Type B pancreatic cell (in vitro differentiated cells): ENCODE measurements around the gene CA12. TPM values are rescaled to one million over a fixed set of nuclear protein-coding genes. Genes with fewer than 3 reads are reported as not detected.
A peak's percentile ranks its signal among the peaks of the same experiment; 100 is the strongest.
"Not testable (repeated sequence)": the region's sequence is repeated elsewhere in the genome, so short reads cannot be mapped to it uniquely, and the experiment has no call there.

Experiments used
- DNase-seq: peaks from one replicate; pipeline ENCODE4 v3.0.0; 2021; ENCODE audit warnings: mixed read lengths; ENCODE audit not compliant: unreplicated experiment; ENCODE audit errors: extremely low spot score
- H3K27ac Mint-ChIP-seq: 2 replicates; pipeline ENCODE4 v1.8.0; 2021; ENCODE audit warnings: mild to moderate bottlenecking, mixed read lengths
- H3K27me3 Mint-ChIP-seq: 2 replicates; pipeline ENCODE4 v1.8.0; 2021; ENCODE audit warnings: mixed read lengths
- H3K36me3 Mint-ChIP-seq: 2 replicates; pipeline ENCODE4 v1.8.0; 2021; ENCODE audit warnings: mixed read lengths
- H3K4me1 Mint-ChIP-seq: one replicate; pipeline ENCODE4 v1.8.0; 2021; ENCODE audit warnings: mixed read lengths; ENCODE audit not compliant: unreplicated experiment
- H3K4me3 Mint-ChIP-seq: 2 replicates; pipeline ENCODE4 v1.8.0; 2021; ENCODE audit warnings: mild to moderate bottlenecking, mixed read lengths
- H3K9me3 Mint-ChIP-seq: 2 replicates; pipeline ENCODE4 v1.8.0; 2021; ENCODE audit warnings: mixed read lengths
- total RNA-seq: library from RNA; stranded (reverse); gene quantifications from 2 replicates; pipeline ENCODE4 v1.2.1, GENCODE V29; 2021; ENCODE audit warnings: low replicate concordance
- TF ChIP-seq, protein P1 (sequence below): fragments of 200-600 bp; sonication (generic); conservative IDR thresholded peaks from 2 replicates; pipeline ENCODE4 v1.5.0; 2021; ENCODE audit warnings: antibody characterized with exemption, mild to moderate bottlenecking

Gene CA12
- total RNA-seq, 1 donor from 2014 or later: 5.5 TPM

GRCh38 chr15:63421433-63421832 is 39.8 kb upstream of the CA12 start:
- H3K27me3 Mint-ChIP-seq: peaks cover 2% of the 10 kb centered on the region
- H3K4me1 Mint-ChIP-seq: peaks cover 7% of the 10 kb centered on the region
- no peaks in the 10 kb centered on the region for H3K9me3 Mint-ChIP-seq
- TF ChIP-seq, protein P1, sequence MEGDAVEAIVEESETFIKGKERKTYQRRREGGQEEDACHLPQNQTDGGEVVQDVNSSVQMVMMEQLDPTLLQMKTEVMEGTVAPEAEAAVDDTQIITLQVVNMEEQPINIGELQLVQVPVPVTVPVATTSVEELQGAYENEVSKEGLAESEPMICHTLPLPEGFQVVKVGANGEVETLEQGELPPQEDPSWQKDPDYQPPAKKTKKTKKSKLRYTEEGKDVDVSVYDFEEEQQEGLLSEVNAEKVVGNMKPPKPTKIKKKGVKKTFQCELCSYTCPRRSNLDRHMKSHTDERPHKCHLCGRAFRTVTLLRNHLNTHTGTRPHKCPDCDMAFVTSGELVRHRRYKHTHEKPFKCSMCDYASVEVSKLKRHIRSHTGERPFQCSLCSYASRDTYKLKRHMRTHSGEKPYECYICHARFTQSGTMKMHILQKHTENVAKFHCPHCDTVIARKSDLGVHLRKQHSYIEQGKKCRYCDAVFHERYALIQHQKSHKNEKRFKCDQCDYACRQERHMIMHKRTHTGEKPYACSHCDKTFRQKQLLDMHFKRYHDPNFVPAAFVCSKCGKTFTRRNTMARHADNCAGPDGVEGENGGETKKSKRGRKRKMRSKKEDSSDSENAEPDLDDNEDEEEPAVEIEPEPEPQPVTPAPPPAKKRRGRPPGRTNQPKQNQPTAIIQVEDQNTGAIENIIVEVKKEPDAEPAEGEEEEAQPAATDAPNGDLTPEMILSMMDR: no peak
- peaks cover 3% of the 10 kb centered on the region for H3K36me3 Mint-ChIP-seq
- no peak overlapping the region for H3K4me3 Mint-ChIP-seq
- no peak for DNase-seq
- no peak overlapping the region for H3K27ac Mint-ChIP-seq

DNA sequence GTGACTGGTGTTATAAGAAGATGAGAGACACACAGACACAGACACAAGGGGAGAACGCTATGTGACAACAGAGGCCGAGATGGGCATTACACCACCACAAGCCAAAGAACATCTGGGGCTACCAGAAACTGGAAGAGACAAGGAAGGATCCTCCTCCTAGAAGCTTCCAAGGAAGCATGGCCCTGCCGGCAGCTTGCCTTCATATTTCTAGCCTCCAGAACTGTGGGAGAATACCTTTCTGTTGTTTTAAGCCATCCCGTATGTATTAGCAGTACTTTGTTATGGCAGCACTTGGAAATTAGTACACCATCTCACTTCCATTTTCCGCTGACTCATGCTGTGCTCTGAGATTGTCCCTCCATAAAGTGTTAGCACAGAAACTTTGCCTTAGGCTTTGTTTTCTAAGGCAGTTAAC is 38.7 kb upstream of the CA12 start:
- Mint-ChIP-seq H3K4me1 (peaks cover 7% of the 10 kb centered on the region), H3K9me3 (no peaks in the 10 kb centered on the region), H3K36me3 (peaks cover 2% of the 10 kb centered on the region), H3K27ac (no peak overlapping the region), H3K27me3 (peaks cover 2% of the 10 kb centered on the region), H3K4me3 (no peak overlapping the region)
- no peak for DNase-seq
- TF ChIP-seq, protein P1: peak; percentile 22

DNA sequence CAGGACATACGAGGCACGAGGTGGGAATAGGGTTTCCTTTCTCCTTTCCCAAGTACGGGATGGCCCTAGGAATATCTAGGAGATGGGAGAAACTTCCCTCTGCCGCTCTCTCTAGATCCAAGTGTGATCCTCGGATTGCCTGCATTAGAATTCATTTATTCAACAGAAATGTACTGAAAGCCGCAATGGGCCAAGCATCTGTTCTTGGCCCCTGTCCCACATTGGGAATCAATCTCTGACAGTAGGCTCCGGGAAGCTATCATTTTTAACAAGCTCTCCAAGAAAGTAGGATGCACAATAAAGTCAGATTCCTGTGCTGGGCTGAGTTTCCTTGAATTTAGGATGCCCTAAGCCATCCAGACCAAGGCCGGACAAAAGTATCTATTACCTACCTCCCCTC is 37.2 kb upstream of the CA12 start:
- Mint-ChIP-seq H3K9me3 (no peaks in the 10 kb centered on the region), H3K4me1 (peaks cover 7% of the 10 kb centered on the region)

DNA sequence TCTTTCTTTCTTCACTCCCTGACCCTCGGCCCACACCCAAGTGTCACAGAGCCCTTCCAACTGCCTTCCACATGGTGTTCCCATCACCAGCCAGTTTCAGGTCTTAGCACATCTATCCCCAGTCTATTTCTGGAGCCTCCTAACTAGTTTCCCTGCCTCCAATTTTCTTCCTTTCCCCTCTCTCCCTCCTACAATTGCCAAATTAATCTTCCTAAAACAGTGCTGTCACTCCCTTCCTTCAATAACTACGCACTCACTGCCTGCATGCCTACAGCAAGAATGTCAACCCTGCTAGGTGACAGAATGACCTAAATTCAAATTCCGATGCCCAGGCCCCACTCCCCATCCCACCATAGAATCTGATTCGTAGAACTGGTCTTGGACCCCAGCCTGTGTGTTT is 36.1 kb upstream of the CA12 start:
- Mint-ChIP-seq H3K27me3 (peaks cover 2% of the 10 kb centered on the region), H3K4me1 (peaks cover 7% of the 10 kb centered on the region), H3K9me3 (no peaks in the 10 kb centered on the region), H3K27ac (peak overlapping the region; percentile 9), H3K36me3 (no peaks in the 10 kb centered on the region), H3K4me3 (peak overlapping the region; percentile 19)
- no peak for DNase-seq
- TF ChIP-seq, protein P1: no peak

More for the DNA sequence above, 37.2 kb upstream of the CA12 start:
- no peak overlapping the region for H3K4me3 Mint-ChIP-seq
- DNase-seq: no peak
- H3K36me3 Mint-ChIP-seq: no peaks in the 10 kb centered on the region
- peaks cover 2% of the 10 kb centered on the region for H3K27me3 Mint-ChIP-seq
- no peak overlapping the region for H3K27ac Mint-ChIP-seq
- TF ChIP-seq, protein P1: no peak

DNA sequence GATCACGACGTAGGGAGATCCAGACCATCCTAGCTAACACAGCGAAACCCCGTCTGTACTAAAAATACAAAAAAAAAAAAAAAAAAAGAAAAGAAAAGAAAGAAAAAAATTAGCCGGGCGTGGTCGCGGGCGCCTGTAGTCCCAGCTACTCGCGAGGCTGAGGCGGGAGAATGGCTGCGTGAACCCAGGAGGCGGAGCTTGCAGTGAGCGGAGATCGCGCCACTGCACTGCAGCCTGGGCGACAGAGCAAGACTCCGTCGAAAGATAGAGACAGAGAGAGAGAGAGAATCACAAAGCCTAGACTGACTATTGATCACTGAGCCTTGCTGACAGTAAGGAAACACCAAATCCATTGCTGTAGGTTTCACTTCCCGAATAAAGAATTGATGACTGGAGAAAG is 35.6 kb upstream of the CA12 start:
- H3K27ac Mint-ChIP-seq: peak overlapping the region; percentile 9
- H3K4me1 Mint-ChIP-seq, H3K36me3 Mint-ChIP-seq, DNase-seq, H3K4me3 Mint-ChIP-seq, H3K27me3 Mint-ChIP-seq, H3K9me3 Mint-ChIP-seq: not testable (repeated sequence)

DNA sequence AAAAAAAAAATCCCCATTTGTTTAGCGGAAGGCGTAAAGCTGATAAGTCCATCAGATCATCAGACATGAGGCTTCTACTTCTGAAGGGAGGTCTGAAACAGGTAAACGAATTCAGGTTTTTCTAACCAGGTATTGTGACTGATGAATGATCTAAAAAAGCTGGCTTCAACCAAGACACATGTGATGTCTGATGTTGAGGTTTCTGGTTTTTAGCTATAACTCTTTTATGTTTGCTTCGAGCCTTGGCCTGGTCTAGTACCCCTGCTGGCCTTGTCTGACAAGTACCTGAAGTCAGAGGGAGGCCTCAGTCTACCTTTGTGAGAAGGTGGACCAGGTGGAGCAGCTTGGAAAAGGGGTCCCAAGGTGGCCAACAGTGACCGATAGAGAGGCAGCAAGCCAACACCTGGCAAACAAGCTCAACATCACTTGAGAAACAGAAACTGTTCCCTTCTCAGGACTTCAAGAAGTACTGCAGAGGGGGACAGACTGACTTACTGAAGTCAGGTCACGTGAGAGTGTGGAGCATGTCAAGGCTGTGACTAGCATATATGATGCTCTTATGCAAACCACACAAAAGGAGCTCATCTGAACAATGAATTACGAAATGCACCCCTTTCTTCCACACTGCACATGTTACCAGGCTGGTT is 33.0 kb upstream of the CA12 start:
- no peaks in the 10 kb centered on the region for H3K9me3 Mint-ChIP-seq
- H3K27me3 Mint-ChIP-seq: no peaks in the 10 kb centered on the region
- peaks cover 12% of the 10 kb centered on the region for H3K4me1 Mint-ChIP-seq
- H3K36me3 Mint-ChIP-seq: no peaks in the 10 kb centered on the region
- TF ChIP-seq, protein P1: no peak
- DNase-seq: no peak
- H3K27ac Mint-ChIP-seq: no peak overlapping the region
- no peak overlapping the region for H3K4me3 Mint-ChIP-seq
